HG02798 (cell line): ENCODE measurements around the gene PIK3R5.
"Not testable (repeated sequence)": the region's sequence is repeated elsewhere in the genome, so short reads cannot be mapped to it uniquely, and the experiment has no call there.

Source experiments
- ATAC-seq: cut with Tn5 transposase; IDR thresholded peaks from one replicate; pipeline ENCODE4 v1.9.1; 2021; ENCODE audit warnings: mild to moderate bottlenecking; ENCODE audit not compliant: unreplicated experiment, poor library complexity

Gene PIK3R5

DNA sequence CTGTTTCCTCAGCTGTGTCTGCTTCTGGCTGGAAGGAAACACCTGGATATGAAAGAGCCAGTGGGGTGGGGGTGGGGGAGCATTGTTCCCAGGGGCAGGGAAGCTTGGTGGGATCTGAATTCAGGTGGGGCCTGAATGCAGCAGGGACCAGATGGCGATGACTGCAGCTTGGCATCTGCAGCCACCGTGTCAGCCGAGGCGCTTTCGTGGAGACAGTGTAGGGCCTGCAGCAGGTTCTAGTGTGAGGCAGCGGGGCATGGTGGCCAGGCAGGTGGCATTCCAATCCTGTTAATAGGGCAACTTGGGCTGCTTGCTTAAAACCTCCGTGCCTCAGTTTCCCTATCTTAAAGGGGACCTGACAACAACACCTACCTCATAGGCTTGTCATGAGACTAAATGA, 99.7 kb downstream of the PIK3R5 start:
- ATAC-seq, result no peak

- ATAC-seq, result no peak
Observed at GRCh38 chr17:8865385-8865784, 100.1 kb downstream of the PIK3R5 start.

DNA sequence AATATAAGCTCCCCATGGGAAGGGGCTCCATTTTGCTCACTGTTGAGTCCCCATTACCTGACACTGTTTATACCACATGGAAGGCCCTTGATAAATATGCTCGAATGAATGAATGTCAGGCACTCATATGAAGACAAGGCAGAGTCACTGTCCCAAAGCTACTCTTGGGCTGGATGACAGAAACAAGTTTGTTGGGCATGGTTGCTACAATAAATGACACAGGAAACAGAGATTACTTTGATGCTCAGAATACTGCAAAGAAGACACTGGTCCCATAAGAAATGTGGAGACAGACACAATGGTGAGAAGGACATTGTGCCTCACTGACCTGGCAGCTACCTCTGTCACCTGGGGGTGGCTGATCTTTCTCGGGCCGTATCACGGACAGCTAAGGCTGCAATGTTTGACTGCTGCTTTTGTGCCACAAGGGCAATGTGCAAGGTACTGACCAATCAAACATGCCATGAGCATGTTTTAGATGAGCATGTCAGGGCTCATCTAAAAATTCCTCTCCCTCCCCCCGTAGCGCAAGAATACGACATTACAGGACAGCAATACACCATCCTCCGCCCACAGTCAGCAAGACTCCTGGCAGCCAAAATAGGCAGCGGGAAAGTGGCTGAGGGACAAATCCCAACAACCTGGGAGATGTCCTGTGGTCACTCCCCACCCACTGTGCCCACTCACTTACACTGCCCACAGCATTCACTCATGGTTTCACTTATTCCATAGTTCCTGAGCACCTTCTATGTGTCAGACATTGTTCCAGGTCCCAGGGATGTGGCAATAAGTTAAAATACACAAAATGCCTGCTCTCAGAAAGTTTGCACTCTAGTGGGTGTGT, 103.1 kb downstream of the PIK3R5 start:
- ATAC-seq, result no peak

DNA sequence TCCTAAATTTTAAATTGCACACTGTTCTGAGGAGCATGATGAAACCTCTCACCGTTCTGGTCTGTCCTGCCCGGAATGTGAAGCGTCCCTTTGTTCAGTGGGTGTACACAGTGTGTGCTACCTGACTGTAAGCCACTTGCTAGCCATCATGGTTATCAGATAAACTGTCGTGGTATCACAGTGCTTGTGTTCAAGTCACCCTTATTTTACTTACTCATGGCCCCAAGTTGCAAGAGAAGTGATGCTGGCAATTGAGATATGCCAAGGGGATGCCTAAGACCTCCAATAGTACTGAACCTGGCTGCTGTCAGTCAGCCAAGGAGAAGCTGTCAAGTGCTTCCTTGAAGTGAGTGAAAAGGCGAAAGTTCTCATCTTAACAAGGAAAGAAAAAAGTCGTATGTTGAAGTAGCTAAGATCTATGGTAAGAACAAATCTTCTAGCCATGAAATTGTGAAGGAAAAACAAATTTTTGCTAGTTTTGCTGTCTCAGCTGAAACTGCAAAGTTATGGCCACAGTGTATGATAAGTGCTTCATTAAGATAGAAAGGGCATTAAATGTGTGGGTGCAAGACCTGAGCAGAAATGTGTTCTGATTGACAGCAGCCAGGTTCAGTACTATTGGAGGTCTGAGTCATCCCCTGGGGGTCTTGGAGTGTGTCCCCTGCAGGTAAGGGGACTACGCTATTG, 103.9 kb downstream of the PIK3R5 start:
- ATAC-seq, result no peak

DNA sequence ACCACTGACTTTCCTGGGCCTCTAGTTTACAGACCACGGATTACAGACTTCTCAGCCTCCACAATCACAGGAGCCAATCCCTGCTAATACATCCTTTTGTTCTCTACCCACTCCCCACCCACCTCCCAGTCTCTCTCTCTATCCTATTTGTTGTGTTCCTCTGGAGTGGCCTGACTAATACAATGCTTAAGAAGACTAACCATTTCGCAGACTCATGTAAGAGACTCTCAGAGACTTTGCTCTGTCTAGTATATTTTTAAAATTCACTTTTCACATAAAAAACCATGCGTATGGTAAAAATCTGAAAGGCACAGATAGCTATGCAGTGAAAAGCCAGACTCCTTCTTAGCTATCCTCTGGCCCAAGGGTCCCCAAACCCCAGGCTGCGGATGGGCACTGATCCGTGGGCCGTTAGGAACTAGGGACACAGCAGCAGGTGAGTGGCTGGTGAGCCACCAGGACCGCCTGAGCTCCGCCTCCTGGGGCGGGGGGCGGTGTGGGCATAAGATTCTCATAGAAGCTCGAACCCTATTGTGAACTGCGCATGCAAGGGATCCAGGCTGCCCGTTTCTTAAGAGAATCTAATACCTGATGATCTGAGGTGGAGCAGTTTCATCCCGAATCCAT, 105.6 kb downstream of the PIK3R5 start:
- ATAC-seq, result no peak

DNA sequence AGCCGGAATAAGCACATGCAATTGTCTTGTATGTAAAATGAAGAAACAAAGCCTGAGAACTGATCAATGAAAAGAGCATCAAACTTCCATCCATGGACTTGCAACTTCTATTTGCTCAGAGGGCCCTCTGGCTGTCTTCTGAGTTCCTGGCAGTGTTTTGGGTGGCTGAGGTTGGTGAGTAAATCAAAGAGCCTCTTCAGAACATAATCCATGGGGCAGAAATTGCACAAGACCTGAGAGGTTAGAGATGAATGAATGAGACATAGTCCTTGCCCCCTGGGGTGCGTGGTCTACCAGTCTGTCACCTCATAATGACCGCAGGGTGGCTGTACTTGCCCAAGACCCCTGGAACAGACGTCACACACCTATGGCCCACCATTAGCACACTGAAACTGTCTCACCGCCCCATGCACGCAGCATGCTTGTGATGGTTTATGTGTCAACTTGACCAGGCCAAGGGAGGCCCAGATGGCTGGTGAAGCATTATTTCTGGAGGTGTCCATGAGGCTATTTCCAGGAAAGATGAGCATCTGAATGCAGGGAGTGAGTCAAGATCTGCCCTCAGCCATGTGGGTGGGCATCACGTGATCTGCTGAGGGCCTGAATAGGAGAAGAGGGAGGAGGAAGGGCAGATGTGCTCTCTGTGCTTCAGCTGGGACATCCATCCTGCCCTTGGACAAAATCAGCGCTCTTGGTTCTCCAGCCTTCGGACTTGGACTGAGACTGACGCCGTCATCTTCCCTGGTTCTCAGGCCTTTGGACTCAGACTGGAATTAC, 106.3 kb downstream of the PIK3R5 start:
- no peak for ATAC-seq

- peak; percentile 59 for ATAC-seq
Observed at GRCh38 chr17:8857919-8858318, 107.6 kb downstream of the PIK3R5 start.

DNA sequence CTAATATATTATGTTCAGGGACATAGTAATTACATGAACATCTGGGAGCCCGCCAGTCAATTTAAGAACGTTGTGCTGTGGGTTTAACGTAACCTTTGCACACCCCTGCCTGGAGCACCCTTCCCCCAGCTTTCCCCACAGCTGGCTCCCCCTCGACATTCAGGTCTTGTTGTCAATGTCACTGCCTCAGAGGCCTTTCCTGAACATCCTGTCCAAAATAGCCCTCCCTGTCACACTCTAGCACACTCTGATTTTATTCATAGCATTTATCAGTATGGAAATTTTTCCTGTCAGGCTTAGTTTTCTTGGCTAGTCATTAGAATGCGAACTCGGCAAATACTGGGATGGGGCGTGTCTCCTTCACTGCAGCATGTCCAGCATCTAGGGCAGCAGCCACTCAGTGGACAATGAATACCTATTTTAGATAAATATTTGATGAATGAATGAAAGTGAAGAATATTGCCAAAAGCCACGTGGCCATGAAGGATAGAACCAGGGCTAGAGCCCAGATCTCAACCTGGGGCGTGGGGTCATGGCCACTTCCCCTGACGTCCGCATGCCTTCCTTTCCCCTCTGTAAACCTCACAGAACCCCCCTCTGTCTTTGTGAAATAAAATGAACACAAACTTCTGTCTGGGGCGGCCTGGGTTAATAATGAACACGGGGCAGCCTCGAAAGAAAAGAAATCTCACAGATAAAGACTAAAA, 108.5 kb downstream of the PIK3R5 start:
- ATAC-seq, result no peak

DNA sequence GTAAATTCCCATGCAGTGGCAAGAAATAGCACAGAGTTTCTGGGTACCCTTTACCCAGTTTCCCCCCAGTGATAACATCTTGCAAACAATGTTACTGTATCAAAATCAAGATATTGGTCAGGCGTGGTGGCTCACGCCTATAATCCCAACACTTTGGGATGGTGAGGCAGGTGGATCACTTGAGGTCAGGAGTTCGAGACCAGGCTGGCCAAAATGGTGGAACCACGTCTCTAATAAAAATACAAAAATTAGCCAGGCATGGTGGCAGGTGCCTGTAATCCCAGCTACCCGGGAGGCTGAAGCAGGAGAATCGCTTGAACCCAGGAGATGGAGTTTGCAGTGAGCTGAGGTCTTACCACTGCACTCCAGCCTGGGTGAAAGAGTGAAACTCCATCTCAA, 109.3 kb downstream of the PIK3R5 start:
- ATAC-seq, result not testable (repeated sequence)

- ATAC-seq, result peak; percentile 45
Observed at GRCh38 chr17:8855477-8856204, 109.9 kb downstream of the PIK3R5 start.

DNA sequence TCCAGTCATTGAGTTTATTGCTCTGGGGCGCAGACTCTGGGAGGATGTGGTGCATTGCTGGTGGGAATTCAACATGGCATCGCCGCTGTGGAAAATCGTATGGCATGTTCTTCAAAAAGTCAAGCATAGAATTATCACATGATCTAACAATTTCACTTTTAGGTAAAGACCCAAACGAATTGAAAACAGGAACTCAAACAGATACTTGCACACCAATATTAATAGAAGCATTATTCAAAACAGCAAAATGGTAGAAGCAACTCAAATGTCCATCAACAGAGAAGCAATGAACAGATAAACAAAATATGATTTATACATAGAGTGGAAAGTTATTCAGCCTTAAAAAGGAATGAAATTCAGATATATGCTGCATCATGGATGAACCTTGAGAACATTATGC, 113.9 kb downstream of the PIK3R5 start:
- no peak for ATAC-seq

- no peak for ATAC-seq
Observed at GRCh38 chr17:8849311-8850041, 116.0 kb downstream of the PIK3R5 start.

DNA sequence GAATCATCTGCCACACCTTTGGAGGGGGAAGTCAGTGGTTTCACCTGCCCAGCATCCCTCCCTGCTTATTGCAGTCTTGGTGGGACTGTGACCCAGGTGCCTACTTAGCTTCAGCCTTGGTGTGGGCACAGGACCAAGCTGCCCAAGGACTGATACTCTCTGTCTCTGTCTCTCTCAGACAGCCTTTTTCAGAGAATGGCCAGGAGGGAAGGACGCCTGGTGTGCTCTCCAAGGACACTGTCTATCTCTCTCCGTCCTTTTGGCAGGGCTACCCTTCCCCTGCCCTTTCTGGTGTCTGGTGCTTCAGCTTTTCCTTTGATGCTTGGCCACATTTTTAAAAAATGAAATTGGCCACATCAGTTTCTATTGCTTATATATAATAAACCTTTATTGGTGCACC, 117.6 kb downstream of the PIK3R5 start:
- ATAC-seq, result no peak

GRCh38 chr17:8846768-8847211, 118.7 kb downstream of the PIK3R5 start:
- ATAC-seq, result no peak

- ATAC-seq, result no peak
Observed at GRCh38 chr17:8844229-8845218, 121.0 kb downstream of the PIK3R5 start.

DNA sequence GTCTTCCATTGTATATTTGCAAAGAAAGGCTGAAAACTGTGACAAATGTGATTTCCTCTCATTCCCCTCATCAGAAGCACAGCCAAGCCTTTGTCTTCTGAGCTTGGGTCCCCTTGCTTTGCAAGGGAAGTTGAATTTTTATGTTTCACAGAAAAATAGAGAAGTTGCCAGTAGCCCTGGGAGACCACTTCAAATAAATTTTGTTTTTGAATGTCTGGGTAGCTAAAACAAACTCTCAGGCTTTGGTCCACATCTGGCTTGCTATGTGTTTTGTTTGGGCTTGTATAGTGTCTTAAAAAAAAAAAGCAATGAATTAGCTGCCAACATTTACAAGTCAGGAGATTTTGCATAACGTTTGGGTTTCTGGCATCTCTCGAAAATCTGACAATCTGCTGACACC, 122.2 kb downstream of the PIK3R5 start:
- no peak for ATAC-seq

GRCh38 chr17:8841844-8842243, 123.7 kb downstream of the PIK3R5 start:
- ATAC-seq, result no peak
